Activated T-helper 1 cell treated with anti-CD3 and anti-CD28 coated beads, Interleukin-2, amount 50 U/mL, for 16 hours (primary cell): ENCODE data around the gene GARRE1.
"Not testable (repeated sequence)": the region's sequence is repeated elsewhere in the genome, so short reads cannot be mapped to it uniquely, and the experiment has no call there.

Source experiments
- DNase-seq, 2 donors: peaks; one replicate each; pipeline ENCODE4 v3.0.0-alpha.2; 2020; ENCODE audit warnings: low read depth in 1 of 2, low spot score in 1 of 2

The GARRE1 gene

GRCh38 chr19:34232566-34233481 lies 21.5 kb upstream of the GARRE1 start:
- DNase-seq = no peak

- no peak for DNase-seq
Observed at GRCh38 chr19:34235425-34235940, 18.9 kb upstream of the GARRE1 start.

- no peak for DNase-seq
Observed at GRCh38 chr19:34236035-34236987, 18.0 kb upstream of the GARRE1 start.

GRCh38 chr19:34237283-34237682 lies 17.1 kb upstream of the GARRE1 start:
- DNase-seq = no peak

- DNase-seq = no peak
Observed at GRCh38 chr19:34237939-34238338, 16.4 kb upstream of the GARRE1 start.

- DNase-seq = no peak
Observed at GRCh38 chr19:34241513-34242337, 12.6 kb upstream of the GARRE1 start.

- not testable (repeated sequence) for DNase-seq
Observed at GRCh38 chr19:34243138-34243875, 11.0 kb upstream of the GARRE1 start.

- no peak for DNase-seq
Observed at GRCh38 chr19:34243876-34244578, 10.3 kb upstream of the GARRE1 start.

- no peak for DNase-seq
Observed at GRCh38 chr19:34244611-34245299, 9.6 kb upstream of the GARRE1 start.

- DNase-seq = no peak
Observed at GRCh38 chr19:34246340-34246739, 8.0 kb upstream of the GARRE1 start.

GRCh38 chr19:34248941-34249340 lies 5.4 kb upstream of the GARRE1 start:
- no peak for DNase-seq

- not testable (repeated sequence) for DNase-seq
Observed at GRCh38 chr19:34253167-34253566, 1.2 kb upstream of the GARRE1 start.

GRCh38 chr19:34253681-34254045 lies 691 bp upstream of the GARRE1 start:
- DNase-seq = not testable (repeated sequence)

GRCh38 chr19:34254698-34255432 lies 511 bp downstream of the GARRE1 start:
- DNase-seq = peak in 1 of 2 donors; percentile 4

GRCh38 chr19:34255546-34255945 lies 1.2 kb downstream of the GARRE1 start:
- DNase-seq = no peak

- no peak for DNase-seq
Observed at GRCh38 chr19:34256835-34257558, 2.6 kb downstream of the GARRE1 start.

- no peak for DNase-seq
Observed at GRCh38 chr19:34257559-34257924, 3.2 kb downstream of the GARRE1 start.
